HG03575 (cell line): ENCODE measurements around the gene ITGBL1.
A peak's percentile ranks its signal among the peaks of the same experiment; 100 is the strongest.

Experiments used
- ATAC-seq: cut with Tn5 transposase; IDR thresholded peaks from one replicate; pipeline ENCODE4 v1.9.1; 2021; ENCODE audit not compliant: unreplicated experiment, insufficient number of reproducible peaks, low FRiP score; ENCODE audit errors: extremely low read depth

Gene ITGBL1

GRCh38 chr13:101611491-101612475, 159.3 kb downstream of the ITGBL1 start:
- ATAC-seq = no peak

- ATAC-seq = no peak
Measured at GRCh38 chr13:101612735-101613134, 160.3 kb downstream of the ITGBL1 start.

GRCh38 chr13:101614491-101614890, 162.0 kb downstream of the ITGBL1 start:
- no peak for ATAC-seq

GRCh38 chr13:101618440-101619187, 166.1 kb downstream of the ITGBL1 start:
- no peak for ATAC-seq

- no peak for ATAC-seq
Measured at GRCh38 chr13:101621099-101621498, 168.6 kb downstream of the ITGBL1 start.

GRCh38 chr13:101623470-101624209, 171.2 kb downstream of the ITGBL1 start:
- no peak for ATAC-seq

- ATAC-seq = no peak
Measured at GRCh38 chr13:101624210-101624922, 171.9 kb downstream of the ITGBL1 start.

- no peak for ATAC-seq
Measured at GRCh38 chr13:101624981-101625380, 172.5 kb downstream of the ITGBL1 start.

GRCh38 chr13:101626925-101627555, 174.6 kb downstream of the ITGBL1 start:
- peak; percentile 89 for ATAC-seq

GRCh38 chr13:101627556-101627943, 175.1 kb downstream of the ITGBL1 start:
- ATAC-seq = peak; percentile 18

- ATAC-seq = no peak
Measured at GRCh38 chr13:101628900-101629299, 176.4 kb downstream of the ITGBL1 start.

- ATAC-seq = no peak
Measured at GRCh38 chr13:101631395-101631794, 178.9 kb downstream of the ITGBL1 start.

- no peak for ATAC-seq
Measured at GRCh38 chr13:101634142-101634541, 181.7 kb downstream of the ITGBL1 start.

GRCh38 chr13:101639711-101640110, 187.2 kb downstream of the ITGBL1 start:
- no peak for ATAC-seq

GRCh38 chr13:101640788-101641400, 188.4 kb downstream of the ITGBL1 start:
- ATAC-seq = no peak

GRCh38 chr13:101645871-101646270, 193.4 kb downstream of the ITGBL1 start:
- no peak for ATAC-seq

- no peak for ATAC-seq
Measured at GRCh38 chr13:101647760-101648159, 195.3 kb downstream of the ITGBL1 start.
